Kidney glomerular epithelial cell (primary cell): ENCODE results near the gene ITSN1.
"Not testable (repeated sequence)": the region's sequence is repeated elsewhere in the genome, so short reads cannot be mapped to it uniquely, and the experiment has no call there.

Source experiments
- DNase-seq: peaks from one replicate; lab custom pipeline; 2025; lab: John Stamatoyannopoulos, UW

ITSN1 gene

GRCh38 chr21:33769057-33769456 lies 126.8 kb downstream of the ITSN1 start:
- DNase-seq, result peak; percentile 19

- no peak for DNase-seq
Measured at GRCh38 chr21:33770542-33770941, 128.2 kb downstream of the ITSN1 start.

GRCh38 chr21:33771976-33772375 lies 129.7 kb downstream of the ITSN1 start:
- no peak for DNase-seq

GRCh38 chr21:33774551-33774950 lies 132.2 kb downstream of the ITSN1 start:
- no peak for DNase-seq

GRCh38 chr21:33775100-33775828 lies 133.0 kb downstream of the ITSN1 start:
- DNase-seq, result no peak

GRCh38 chr21:33780631-33781030 lies 138.3 kb downstream of the ITSN1 start:
- no peak for DNase-seq

- no peak for DNase-seq
Measured at GRCh38 chr21:33781121-33781520, 138.8 kb downstream of the ITSN1 start.

- DNase-seq, result no peak
Measured at GRCh38 chr21:33783187-33783979, 141.1 kb downstream of the ITSN1 start.

GRCh38 chr21:33787431-33787830 lies 145.1 kb downstream of the ITSN1 start:
- no peak for DNase-seq

GRCh38 chr21:33788438-33788837 lies 146.1 kb downstream of the ITSN1 start:
- DNase-seq, result not testable (repeated sequence)

- DNase-seq, result no peak
Measured at GRCh38 chr21:33789697-33790096, 147.4 kb downstream of the ITSN1 start.

GRCh38 chr21:33791073-33791472 lies 148.8 kb downstream of the ITSN1 start:
- no peak for DNase-seq

GRCh38 chr21:33794596-33794995 lies 152.3 kb downstream of the ITSN1 start:
- DNase-seq, result no peak

- no peak for DNase-seq
Measured at GRCh38 chr21:33797565-33797964, 155.3 kb downstream of the ITSN1 start.

- no peak for DNase-seq
Measured at GRCh38 chr21:33799378-33800090, 157.2 kb downstream of the ITSN1 start.

- DNase-seq, result no peak
Measured at GRCh38 chr21:33800753-33801423, 158.6 kb downstream of the ITSN1 start.

GRCh38 chr21:33801424-33802405 lies 159.4 kb downstream of the ITSN1 start:
- DNase-seq, result no peak

- no peak for DNase-seq
Measured at GRCh38 chr21:33802481-33802880, 160.2 kb downstream of the ITSN1 start.

- no peak for DNase-seq
Measured at GRCh38 chr21:33808715-33809367, 166.5 kb downstream of the ITSN1 start.

- no peak for DNase-seq
Measured at GRCh38 chr21:33810766-33811165, 168.5 kb downstream of the ITSN1 start.
